ENCODE results near the gene WDR70. TPM values are rescaled to one million over a fixed set of nuclear protein-coding genes. Genes with fewer than 3 reads are reported as not detected.
"Not testable (repeated sequence)": the region's sequence is repeated elsewhere in the genome, so short reads cannot be mapped to it uniquely, and the experiment has no call there.

The WDR70 gene
- total RNA-seq, 1 experiment from 2014 or later = 40.2 TPM

GRCh38 chr5:37683072-37683471 lies 304.0 kb downstream of the WDR70 start:
- Histone ChIP-seq H3K27me3 (replicated peaks; ENCODE audit: control insufficient read depth, insufficient read depth, low read length) (no peaks in the 10 kb centered on the region), H3K4me3 (ENCODE audit: low read depth, low read length) (no peak overlapping the region), H3K4me1 (no peaks in the 10 kb centered on the region), H3K9me3 (no peaks in the 10 kb centered on the region), H3K36me3 (ENCODE audit: control insufficient read depth, insufficient read depth, low read length) (no peaks in the 10 kb centered on the region)
- Mint-ChIP-seq H3K4me3 (ENCODE audit: unreplicated experiment) (no peak overlapping the region), H3K4me1 (ENCODE audit: low read depth, unreplicated experiment) (no peaks in the 10 kb centered on the region), H3K36me3 (ENCODE audit: insufficient read depth, unreplicated experiment) (no peaks in the 10 kb centered on the region), H3K9me3 (ENCODE audit: unreplicated experiment) (peaks cover 22% of the 10 kb centered on the region), H3K27me3 (ENCODE audit: insufficient read depth, unreplicated experiment) (no peaks in the 10 kb centered on the region), H3K27ac (ENCODE audit: unreplicated experiment) (no peak overlapping the region)
- no TSS peak for BruUV-seq (replicated peaks)
- TF ChIP-seq CTCF (IDR thresholded peaks at IDR 0.05; ENCODE audit: insufficient read depth in 1 of 2, low read depth in 1 of 2, low read length in 1 of 2, severe bottlenecking in 1 of 2, unreplicated experiment in 1 of 2) = no peak
- POLR2A ChIA-PET = no interaction called here
- intact Hi-C loops (cut with micrococcal nuclease; ENCODE audit: unreplicated experiment) = no loop called here
- CTCF ChIA-PET = no interaction called here
- no peak for DNase-seq

GRCh38 chr5:37685211-37685610 lies 306.1 kb downstream of the WDR70 start:
- no peak overlapping the region for H3K4me3 ChIP-seq (ENCODE audit: low read depth, low read length)
- no peaks in the 10 kb centered on the region for H3K27me3 ChIP-seq (replicated peaks; ENCODE audit: control insufficient read depth, insufficient read depth, low read length)
- no TSS peak for BruUV-seq (replicated peaks)
- no peaks in the 10 kb centered on the region for H3K36me3 Mint-ChIP-seq (ENCODE audit: insufficient read depth, unreplicated experiment)
- TF ChIP-seq CTCF (IDR thresholded peaks at IDR 0.05; ENCODE audit: insufficient read depth in 1 of 2, low read depth in 1 of 2, low read length in 1 of 2, severe bottlenecking in 1 of 2, unreplicated experiment in 1 of 2) = no peak
- CTCF ChIA-PET = no interaction called here
- intact Hi-C loops (cut with micrococcal nuclease; ENCODE audit: unreplicated experiment) = no loop called here
- no peaks in the 10 kb centered on the region for H3K9me3 ChIP-seq
- no peaks in the 10 kb centered on the region for H3K4me1 ChIP-seq
- no peaks in the 10 kb centered on the region for H3K36me3 ChIP-seq (ENCODE audit: control insufficient read depth, insufficient read depth, low read length)
- no peak for DNase-seq
- H3K27me3 Mint-ChIP-seq (ENCODE audit: insufficient read depth, unreplicated experiment) = no peaks in the 10 kb centered on the region
- H3K9me3 Mint-ChIP-seq (ENCODE audit: unreplicated experiment) = peaks cover 23% of the 10 kb centered on the region
- no peak overlapping the region for H3K27ac Mint-ChIP-seq (ENCODE audit: unreplicated experiment)
- H3K4me3 Mint-ChIP-seq (ENCODE audit: unreplicated experiment) = no peak overlapping the region
- POLR2A ChIA-PET = no interaction called here
- no peaks in the 10 kb centered on the region for H3K4me1 Mint-ChIP-seq (ENCODE audit: low read depth, unreplicated experiment)

DNA sequence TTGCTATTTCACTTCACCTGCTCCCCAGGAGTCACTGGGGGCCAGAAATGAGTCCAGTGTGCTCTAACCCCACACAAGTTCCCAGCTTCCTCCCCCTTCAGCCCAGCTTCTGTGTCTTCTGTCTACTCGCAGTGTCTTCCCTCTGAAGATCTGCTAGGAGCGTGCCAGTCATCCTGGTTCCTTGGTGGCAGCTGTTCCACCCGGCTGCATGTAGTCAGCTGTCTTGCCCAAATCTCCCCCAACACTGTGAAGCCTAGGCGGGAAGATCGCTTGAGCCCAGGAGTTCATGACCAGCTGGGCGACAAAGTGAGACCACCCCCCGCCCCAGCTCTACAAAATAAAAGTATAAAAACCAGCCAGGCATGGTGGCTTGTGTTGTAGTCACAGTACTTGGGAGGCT lies 306.7 kb downstream of the WDR70 start:
- no peaks in the 10 kb centered on the region for H3K9me3 ChIP-seq
- intact Hi-C loops (cut with micrococcal nuclease; ENCODE audit: unreplicated experiment) = no loop called here
- Mint-ChIP-seq H3K9me3 (ENCODE audit: unreplicated experiment) (peaks cover 29% of the 10 kb centered on the region), H3K27ac (ENCODE audit: unreplicated experiment) (no peak overlapping the region), H3K4me3 (ENCODE audit: unreplicated experiment) (no peak overlapping the region), H3K36me3 (ENCODE audit: insufficient read depth, unreplicated experiment) (peaks cover 5% of the 10 kb centered on the region), H3K4me1 (ENCODE audit: low read depth, unreplicated experiment) (no peaks in the 10 kb centered on the region), H3K27me3 (ENCODE audit: insufficient read depth, unreplicated experiment) (no peaks in the 10 kb centered on the region)
- DNase-seq = no peak
- no peaks in the 10 kb centered on the region for H3K27me3 ChIP-seq (replicated peaks; ENCODE audit: control insufficient read depth, insufficient read depth, low read length)
- CTCF ChIA-PET = no interaction called here
- BruUV-seq (replicated peaks) = no TSS peak
- POLR2A ChIA-PET = no interaction called here
- no peaks in the 10 kb centered on the region for H3K36me3 ChIP-seq (ENCODE audit: control insufficient read depth, insufficient read depth, low read length)
- H3K4me1 ChIP-seq = no peaks in the 10 kb centered on the region
- no peak overlapping the region for H3K4me3 ChIP-seq (ENCODE audit: low read depth, low read length)
- no peak for TF ChIP-seq CTCF (IDR thresholded peaks at IDR 0.05; ENCODE audit: insufficient read depth in 1 of 2, low read depth in 1 of 2, low read length in 1 of 2, severe bottlenecking in 1 of 2, unreplicated experiment in 1 of 2)

GRCh38 chr5:37688925-37689324 lies 309.8 kb downstream of the WDR70 start:
- H3K36me3 ChIP-seq (ENCODE audit: control insufficient read depth, insufficient read depth, low read length); H3K27me3 Mint-ChIP-seq (ENCODE audit: insufficient read depth, unreplicated experiment); H3K9me3 Mint-ChIP-seq (ENCODE audit: unreplicated experiment); H3K4me3 ChIP-seq (ENCODE audit: low read depth, low read length); H3K27me3 ChIP-seq (replicated peaks; ENCODE audit: control insufficient read depth, insufficient read depth, low read length); CTCF ChIA-PET; H3K4me1 ChIP-seq; H3K4me3 Mint-ChIP-seq (ENCODE audit: unreplicated experiment); POLR2A ChIA-PET; H3K27ac Mint-ChIP-seq (ENCODE audit: unreplicated experiment); intact Hi-C loops (cut with micrococcal nuclease; ENCODE audit: unreplicated experiment); H3K36me3 Mint-ChIP-seq (ENCODE audit: insufficient read depth, unreplicated experiment); DNase-seq; H3K4me1 Mint-ChIP-seq (ENCODE audit: low read depth, unreplicated experiment); H3K9me3 ChIP-seq; BruUV-seq (replicated peaks): not testable (repeated sequence)

GRCh38 chr5:37694333-37694732 lies 315.2 kb downstream of the WDR70 start:
- BruUV-seq (replicated peaks); CTCF ChIA-PET; H3K27me3 Mint-ChIP-seq (ENCODE audit: insufficient read depth, unreplicated experiment); H3K9me3 ChIP-seq; H3K27ac Mint-ChIP-seq (ENCODE audit: unreplicated experiment); H3K27me3 ChIP-seq (replicated peaks; ENCODE audit: control insufficient read depth, insufficient read depth, low read length); POLR2A ChIA-PET; H3K4me3 Mint-ChIP-seq (ENCODE audit: unreplicated experiment); H3K36me3 ChIP-seq (ENCODE audit: control insufficient read depth, insufficient read depth, low read length); DNase-seq; H3K4me3 ChIP-seq (ENCODE audit: low read depth, low read length); H3K4me1 ChIP-seq; intact Hi-C loops (cut with micrococcal nuclease; ENCODE audit: unreplicated experiment): not testable (repeated sequence)
- H3K9me3 Mint-ChIP-seq (ENCODE audit: unreplicated experiment) = peaks cover 24% of the 10 kb centered on the region
- peaks cover 12% of the 10 kb centered on the region for H3K36me3 Mint-ChIP-seq (ENCODE audit: insufficient read depth, unreplicated experiment)
- H3K4me1 Mint-ChIP-seq (ENCODE audit: low read depth, unreplicated experiment) = peaks cover 10% of the 10 kb centered on the region
